Measurements from ENCODE around the gene ITIH3.

Gene ITIH3

GRCh38 chr3:52852419-52852818, 57.8 kb downstream of the ITIH3 start:
- no peak for TF ChIP-seq CTCF (IDR thresholded peaks at IDR 0.05; ENCODE audit: low read depth, low read length)

GRCh38 chr3:52854013-52854412, 59.4 kb downstream of the ITIH3 start:
- no peak for TF ChIP-seq CTCF (IDR thresholded peaks at IDR 0.05; ENCODE audit: low read depth, low read length)
- no peak overlapping the region for H3K4me3 ChIP-seq (ENCODE audit: low read depth, low read length)

More at GRCh38 chr3:52852419-52852818, 57.8 kb downstream of the ITIH3 start:
- H3K4me3 ChIP-seq (ENCODE audit: low read depth, low read length): no peak overlapping the region

- no peak for TF ChIP-seq CTCF (IDR thresholded peaks at IDR 0.05; ENCODE audit: low read depth, low read length)
- no peak overlapping the region for H3K4me3 ChIP-seq (ENCODE audit: low read depth, low read length)
Measured at GRCh38 chr3:52856666-52857065, 62.1 kb downstream of the ITIH3 start.

GRCh38 chr3:52857133-52857532, 62.5 kb downstream of the ITIH3 start:
- no peak for TF ChIP-seq CTCF (IDR thresholded peaks at IDR 0.05; ENCODE audit: low read depth, low read length)
- no peak overlapping the region for H3K4me3 ChIP-seq (ENCODE audit: low read depth, low read length)

GRCh38 chr3:52857864-52858263, 63.3 kb downstream of the ITIH3 start:
- H3K4me3 ChIP-seq (ENCODE audit: low read depth, low read length): no peak overlapping the region
- TF ChIP-seq CTCF (IDR thresholded peaks at IDR 0.05; ENCODE audit: low read depth, low read length): no peak

Data from WI38 (cell line).